ENCODE measurements around the gene ARHGAP40. TPM values are rescaled to one million over a fixed set of nuclear protein-coding genes. Genes with fewer than 3 reads are reported as not detected.
A peak's percentile ranks its signal among the peaks of the same experiment; 100 is the strongest.

ARHGAP40 gene
- total and polyA plus RNA-seq, 2 donors (not counting 3 experiments of a cell fraction or from before 2014, with no cell fraction given): 0.18 to 0.20 TPM

DNA sequence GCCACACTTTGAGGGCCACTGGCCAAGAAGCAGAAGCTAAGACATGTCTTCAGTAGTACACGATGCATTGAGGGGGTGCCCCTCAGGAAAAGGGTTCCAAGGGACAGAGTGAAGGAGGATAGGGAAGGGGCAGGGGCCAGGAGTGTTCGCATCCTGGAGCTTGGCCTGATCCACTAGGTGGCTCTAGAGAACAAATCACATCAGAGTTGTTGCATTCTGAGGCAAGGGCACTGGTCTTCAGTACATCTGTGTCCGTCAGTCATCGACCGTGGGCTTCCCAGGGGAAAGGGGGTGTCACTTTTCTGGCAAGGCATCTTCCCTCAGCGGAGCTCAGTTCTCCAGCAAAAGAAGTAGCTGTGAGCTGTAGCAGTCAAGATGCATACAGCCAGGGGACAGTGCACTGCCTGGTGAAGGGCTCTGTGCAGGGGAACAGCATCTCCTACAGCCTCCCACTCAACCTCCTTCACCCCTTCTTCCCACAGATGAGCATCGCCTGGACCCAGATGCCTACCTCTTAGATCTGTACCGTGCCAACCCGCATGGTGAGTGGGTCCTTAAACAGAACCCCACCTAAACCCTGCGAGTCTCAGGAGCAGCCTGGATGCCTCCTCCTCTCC is 47.8 kb downstream of the ARHGAP40 start:
- no peak overlapping the region for H3K27ac ChIP-seq (ENCODE audit: insufficient read depth, low read depth, low read length)
- no peaks in the 10 kb centered on the region for H3K4me1 ChIP-seq (ENCODE audit: control insufficient read depth, extremely low read depth, insufficient read depth, low read length)
- dilution Hi-C loops (cut with MboI; ENCODE audit: extremely low pct_ligation_motif_present, low sequenced_read_pairs): no loop called here
- H2AFZ ChIP-seq (ENCODE audit: low read depth, low read length): no peak overlapping the region
- intact Hi-C loops (cut with micrococcal nuclease): loop anchor here (1.0 kb wide), 2 partner anchors 141 to 286 kb away; no protein-coding TSS in a partner anchor
- POLR2A ChIA-PET: no interaction called here
- CTCF ChIA-PET: interaction anchor here (0.7 to 5.9 kb wide), 23 partner anchors 8 to 433 kb away, joined by 3 to 52 read pairs (median 4); partner anchors contain the start of gene SLC32A1
- H3K4me2 ChIP-seq (ENCODE audit: insufficient read depth, low read length): no peak overlapping the region
- BruUV-seq (replicated peaks): no TSS peak
- DNase-seq (ENCODE audit: low read depth, low spot score): peak; percentile 39
- H3K4me3 ChIP-seq (replicated peaks in 1 of 3; ENCODE audit: insufficient read depth in 1 of 3, low read depth in 1 of 3, low read length in 3 of 3): no peak overlapping the region
- TF ChIP-seq EZH2 (IDR thresholded peaks at IDR 0.05; ENCODE audit: borderline replicate concordance, low read depth, low read length, severe bottlenecking): no peak
- TF ChIP-seq, protein P1, sequence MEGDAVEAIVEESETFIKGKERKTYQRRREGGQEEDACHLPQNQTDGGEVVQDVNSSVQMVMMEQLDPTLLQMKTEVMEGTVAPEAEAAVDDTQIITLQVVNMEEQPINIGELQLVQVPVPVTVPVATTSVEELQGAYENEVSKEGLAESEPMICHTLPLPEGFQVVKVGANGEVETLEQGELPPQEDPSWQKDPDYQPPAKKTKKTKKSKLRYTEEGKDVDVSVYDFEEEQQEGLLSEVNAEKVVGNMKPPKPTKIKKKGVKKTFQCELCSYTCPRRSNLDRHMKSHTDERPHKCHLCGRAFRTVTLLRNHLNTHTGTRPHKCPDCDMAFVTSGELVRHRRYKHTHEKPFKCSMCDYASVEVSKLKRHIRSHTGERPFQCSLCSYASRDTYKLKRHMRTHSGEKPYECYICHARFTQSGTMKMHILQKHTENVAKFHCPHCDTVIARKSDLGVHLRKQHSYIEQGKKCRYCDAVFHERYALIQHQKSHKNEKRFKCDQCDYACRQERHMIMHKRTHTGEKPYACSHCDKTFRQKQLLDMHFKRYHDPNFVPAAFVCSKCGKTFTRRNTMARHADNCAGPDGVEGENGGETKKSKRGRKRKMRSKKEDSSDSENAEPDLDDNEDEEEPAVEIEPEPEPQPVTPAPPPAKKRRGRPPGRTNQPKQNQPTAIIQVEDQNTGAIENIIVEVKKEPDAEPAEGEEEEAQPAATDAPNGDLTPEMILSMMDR (IDR thresholded peaks at IDR 0.05; ENCODE audit: extremely low read depth in 1 of 2, insufficient read depth in 1 of 2, low read depth in 1 of 2, low read length in 2 of 2): peak; percentile 52 to 66
- peak; percentile 55 for FAIRE-seq
- H3K9me1 ChIP-seq (replicated peaks; ENCODE audit: control insufficient read depth, extremely low read depth, insufficient read depth, low read length): no peaks in the 10 kb centered on the region
- no peaks in the 10 kb centered on the region for H4K20me1 ChIP-seq (replicated peaks; ENCODE audit: control insufficient read depth, extremely low read depth, insufficient read depth, low read length)
- no peak overlapping the region for H3K9ac ChIP-seq (replicated peaks; ENCODE audit: extremely low read depth, insufficient read depth, low read length)
- no peaks in the 10 kb centered on the region for H3K9me3 ChIP-seq (replicated peaks; ENCODE audit: control insufficient read depth, insufficient read depth, low read length)
- no peaks in the 10 kb centered on the region for H3K36me3 ChIP-seq (ENCODE audit: control insufficient read depth in 2 of 2, extremely low read depth in 1 of 2, insufficient read depth in 2 of 2, low read length in 2 of 2)
- no peaks in the 10 kb centered on the region for H3K79me2 ChIP-seq (ENCODE audit: control insufficient read depth, insufficient read depth, low read length)
- H3K27me3 ChIP-seq (ENCODE audit: control insufficient read depth in 2 of 2, insufficient read depth in 2 of 2, low read length in 2 of 2): peaks cover 18 to 20% of the 10 kb centered on the region in 2 experiments

DNA sequence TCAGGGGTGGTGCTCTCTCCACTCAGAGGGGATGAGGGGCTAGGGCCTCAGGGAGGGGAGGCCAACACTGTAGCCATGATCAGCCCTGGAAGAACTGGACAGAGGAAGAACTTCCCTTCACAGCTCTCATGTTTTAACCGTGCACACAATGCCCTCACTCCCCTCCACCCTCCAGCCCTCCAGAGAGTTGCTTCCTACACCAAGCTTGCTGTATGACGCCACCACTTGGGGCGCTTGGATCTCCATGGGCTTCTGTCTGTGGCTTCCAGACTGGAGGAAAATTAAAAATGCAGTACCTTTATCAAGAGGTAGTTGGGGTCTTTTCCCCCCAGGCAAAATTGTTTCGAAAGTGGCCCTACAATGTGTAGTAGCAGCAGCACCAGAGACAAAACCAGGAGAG is 48.4 kb downstream of the ARHGAP40 start:
- Histone ChIP-seq H3K9me1 (replicated peaks; ENCODE audit: control insufficient read depth, extremely low read depth, insufficient read depth, low read length) (no peaks in the 10 kb centered on the region), H3K27me3 (ENCODE audit: control insufficient read depth in 2 of 2, insufficient read depth in 2 of 2, low read length in 2 of 2) (peaks cover 16 to 18% of the 10 kb centered on the region in 2 experiments), H2AFZ (ENCODE audit: low read depth, low read length) (no peak overlapping the region), H4K20me1 (replicated peaks; ENCODE audit: control insufficient read depth, extremely low read depth, insufficient read depth, low read length) (no peaks in the 10 kb centered on the region), H3K79me2 (ENCODE audit: control insufficient read depth, insufficient read depth, low read length) (no peaks in the 10 kb centered on the region), H3K9ac (replicated peaks; ENCODE audit: extremely low read depth, insufficient read depth, low read length) (no peak overlapping the region), H3K4me1 (ENCODE audit: control insufficient read depth, extremely low read depth, insufficient read depth, low read length) (no peaks in the 10 kb centered on the region), H3K27ac (ENCODE audit: insufficient read depth, low read depth, low read length) (no peak overlapping the region), H3K4me2 (ENCODE audit: insufficient read depth, low read length) (no peak overlapping the region), H3K9me3 (replicated peaks; ENCODE audit: control insufficient read depth, insufficient read depth, low read length) (no peaks in the 10 kb centered on the region), H3K4me3 (replicated peaks in 1 of 3; ENCODE audit: insufficient read depth in 1 of 3, low read depth in 1 of 3, low read length in 3 of 3) (no peak overlapping the region), H3K36me3 (ENCODE audit: control insufficient read depth in 2 of 2, extremely low read depth in 1 of 2, insufficient read depth in 2 of 2, low read length in 2 of 2) (no peaks in the 10 kb centered on the region)
- ChIA-PET POLR2A (no interaction called here), CTCF (interaction anchor here (0.7 to 5.9 kb wide), 19 partner anchors 8 to 432 kb away, joined by 3 to 52 read pairs (median 4); partner anchors contain the start of gene SLC32A1)
- TF ChIP-seq, protein P1 (IDR thresholded peaks at IDR 0.05; ENCODE audit: extremely low read depth in 1 of 2, insufficient read depth in 1 of 2, low read depth in 1 of 2, low read length in 2 of 2): no peak
- no peak for TF ChIP-seq EZH2 (IDR thresholded peaks at IDR 0.05; ENCODE audit: borderline replicate concordance, low read depth, low read length, severe bottlenecking)
- no peak for TF ChIP-seq FOS (IDR thresholded peaks at IDR 0.05; ENCODE audit: borderline replicate concordance, insufficient read depth, low read length)
- TF ChIP-seq POLR2A (IDR thresholded peaks at IDR 0.05; ENCODE audit: low read depth, low read length): no peak
- TF ChIP-seq, protein P2, sequence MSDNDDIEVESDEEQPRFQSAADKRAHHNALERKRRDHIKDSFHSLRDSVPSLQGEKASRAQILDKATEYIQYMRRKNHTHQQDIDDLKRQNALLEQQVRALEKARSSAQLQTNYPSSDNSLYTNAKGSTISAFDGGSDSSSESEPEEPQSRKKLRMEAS (IDR thresholded peaks at IDR 0.05; ENCODE audit: insufficient read depth, insufficient read length): no peak
- dilution Hi-C loops (cut with MboI; ENCODE audit: extremely low pct_ligation_motif_present, low sequenced_read_pairs): no loop called here
- intact Hi-C loops (cut with micrococcal nuclease): no loop called here
- DNase-seq (ENCODE audit: low read depth, low spot score) (no peak), FAIRE-seq (no peak)
- BruUV-seq (replicated peaks): no TSS peak

Data from endothelial cell of umbilical vein (primary cell).